GM19025 (cell line): Measurements from ENCODE around the gene VWA3B.
"Not testable (repeated sequence)": the region's sequence is repeated elsewhere in the genome, so short reads cannot be mapped to it uniquely, and the experiment has no call there.

Experiments
- ATAC-seq: cut with Tn5 transposase; IDR thresholded peaks from one replicate; pipeline ENCODE4 v1.9.1; 2021; ENCODE audit warnings: mild to moderate bottlenecking, low read depth, moderate library complexity; ENCODE audit not compliant: unreplicated experiment

The VWA3B gene, protein sequence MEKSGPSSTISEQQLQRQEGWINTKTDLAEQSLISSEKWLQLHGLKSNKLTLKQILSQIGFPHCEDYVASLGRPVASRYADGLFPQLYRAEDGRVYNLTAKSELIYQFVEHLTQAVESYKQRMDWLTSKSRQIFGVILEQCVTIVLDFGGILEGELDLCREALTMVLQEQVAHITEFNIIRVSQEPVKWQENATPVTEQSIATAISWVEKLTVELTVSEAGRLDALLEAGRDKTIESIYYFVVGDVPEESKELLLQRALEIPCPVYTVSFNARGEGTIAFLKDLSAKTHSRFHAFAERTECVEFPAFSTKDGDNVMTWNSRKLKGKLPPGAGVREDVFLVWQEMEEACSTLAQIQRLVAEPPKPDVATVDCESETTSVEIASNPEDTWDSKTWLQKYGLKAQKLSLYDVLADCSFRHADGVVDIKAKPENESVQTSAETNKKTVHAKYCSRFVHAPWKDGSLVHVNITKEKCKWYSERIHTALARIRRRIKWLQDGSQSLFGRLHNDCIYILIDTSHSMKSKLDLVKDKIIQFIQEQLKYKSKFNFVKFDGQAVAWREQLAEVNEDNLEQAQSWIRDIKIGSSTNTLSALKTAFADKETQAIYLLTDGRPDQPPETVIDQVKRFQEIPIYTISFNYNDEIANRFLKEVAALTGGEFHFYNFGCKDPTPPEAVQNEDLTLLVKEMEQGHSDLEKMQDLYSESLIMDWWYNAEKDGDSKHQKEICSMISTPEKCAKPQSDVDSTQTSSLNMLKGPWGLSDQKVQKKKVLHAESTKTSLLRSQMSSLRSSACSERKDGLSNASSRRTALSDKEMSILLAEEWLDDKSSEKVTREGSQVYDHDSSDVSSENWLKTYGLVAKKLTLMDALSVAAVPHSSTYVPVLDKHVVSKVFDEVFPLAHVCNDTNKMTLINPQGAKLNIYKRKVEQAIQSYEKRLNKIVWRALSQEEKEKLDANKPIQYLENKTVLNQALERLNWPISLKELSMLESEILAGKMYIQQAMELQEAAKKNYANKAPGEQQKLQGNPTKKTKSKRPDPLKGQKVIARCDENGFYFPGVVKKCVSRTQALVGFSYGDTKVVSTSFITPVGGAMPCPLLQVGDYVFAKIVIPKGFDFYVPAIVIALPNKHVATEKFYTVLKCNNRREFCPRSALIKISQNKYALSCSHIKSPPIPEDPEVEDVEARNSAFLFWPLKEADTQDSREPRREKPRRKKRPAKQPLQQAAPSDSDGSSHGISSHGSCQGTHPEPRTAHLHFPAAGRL (N-terminal part only)

DNA sequence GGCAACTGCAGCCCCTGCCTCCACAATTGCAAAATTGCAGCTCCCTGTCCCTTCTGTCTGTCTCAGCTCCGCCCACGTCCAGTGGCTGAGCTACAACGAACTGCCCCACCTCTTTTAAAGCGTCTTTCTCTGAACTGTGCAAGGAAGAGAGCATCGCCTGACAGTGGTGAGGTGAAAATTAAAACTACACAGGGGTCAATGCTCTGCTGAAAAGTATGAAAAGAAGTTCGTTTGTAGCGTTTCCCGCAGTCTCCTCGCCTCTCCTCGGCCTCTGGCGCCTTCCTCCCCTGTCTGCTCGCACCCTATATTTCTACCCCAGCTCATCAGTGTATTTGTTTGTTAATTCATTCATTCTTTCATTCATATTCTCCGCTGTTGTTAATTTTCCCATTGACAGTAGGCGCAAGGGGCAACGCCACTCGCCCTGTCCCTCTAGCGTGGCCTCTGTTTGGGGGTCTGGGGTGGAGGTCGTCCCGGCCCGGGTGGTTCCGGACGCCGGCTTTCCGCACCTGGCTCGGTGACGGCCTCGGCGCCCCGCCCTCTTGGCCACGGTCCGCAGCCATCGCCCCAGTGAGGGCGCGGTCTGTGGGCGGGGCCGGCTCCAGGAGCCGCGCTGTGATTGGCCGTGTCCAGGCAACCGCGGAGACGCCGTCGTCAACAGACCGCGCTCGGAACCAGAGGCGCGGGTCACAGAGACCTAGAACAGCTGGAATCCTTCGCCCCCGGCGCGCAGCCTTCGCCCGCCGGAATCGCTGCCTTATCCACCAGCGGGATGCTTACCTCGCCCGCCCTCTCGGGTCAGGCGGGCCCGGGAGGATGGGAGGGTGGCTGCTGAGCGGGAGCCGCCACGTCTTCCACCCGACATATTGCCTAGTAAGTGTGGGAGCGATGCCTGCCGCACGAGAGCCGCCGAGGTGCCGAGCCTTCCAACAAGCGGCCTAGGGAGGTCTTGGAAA, at the start of gene VWA3B:
Gene VWA3B (plus strand): TSS at position 677 of the 956 bp plus-strand sequence. CDS start 5,926 bp downstream, outside the sequence.
- peak; percentile 84 for ATAC-seq

DNA sequence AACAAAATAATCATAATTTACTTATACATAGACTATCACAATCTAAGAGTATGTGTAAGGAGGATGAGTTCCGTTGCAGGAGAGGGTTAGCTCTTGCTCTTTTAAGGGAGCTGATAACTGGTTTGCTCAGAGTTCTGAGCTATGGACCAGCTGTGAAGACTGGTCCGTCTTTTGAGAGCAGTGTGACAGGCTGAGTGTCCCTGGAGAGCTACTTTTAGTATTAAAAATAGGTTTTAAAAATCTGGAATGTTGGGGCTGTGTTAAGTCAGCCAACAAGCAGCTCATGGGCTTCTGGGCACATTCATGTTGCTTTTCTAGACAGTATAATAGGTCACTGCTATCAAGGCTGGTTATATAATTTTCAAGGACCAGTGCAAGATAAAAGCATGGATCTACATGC, 49.8 kb upstream of the VWA3B start:
- ATAC-seq, result no peak

DNA sequence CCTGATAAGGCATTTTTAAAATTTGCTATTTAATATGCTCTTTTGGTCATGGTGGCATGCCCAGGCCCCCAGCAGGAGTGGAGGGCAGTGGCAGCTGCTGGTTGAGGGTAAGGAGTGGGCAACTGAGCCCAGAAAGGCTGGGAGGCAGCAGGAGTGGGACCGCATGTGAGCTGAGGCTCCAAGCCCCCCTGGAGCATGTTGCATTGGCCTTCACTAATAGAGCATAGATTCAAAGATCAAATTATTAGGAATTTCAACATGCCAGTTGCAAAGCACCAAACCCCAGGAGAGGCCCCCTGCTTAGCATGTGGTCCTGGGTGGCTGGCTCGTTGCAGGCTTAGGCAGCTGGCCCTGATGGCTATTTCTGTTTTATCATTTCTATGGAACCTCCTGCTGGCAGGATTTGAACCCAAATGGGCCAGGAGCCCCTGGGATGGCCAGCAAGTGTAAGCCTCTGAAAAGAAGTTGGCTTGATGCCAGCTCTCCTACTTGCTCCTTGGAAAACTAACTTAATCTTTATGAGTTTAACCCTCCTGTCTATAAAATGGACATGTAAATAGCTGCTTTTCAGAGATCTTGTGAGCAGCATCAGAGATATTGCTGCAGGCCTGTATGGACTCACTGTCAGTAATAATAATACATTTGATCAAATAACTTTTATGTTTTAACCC, 49.2 kb upstream of the VWA3B start:
- ATAC-seq, result no peak

GRCh38 chr2:98039085-98039756, 47.7 kb upstream of the VWA3B start:
- no peak for ATAC-seq

DNA sequence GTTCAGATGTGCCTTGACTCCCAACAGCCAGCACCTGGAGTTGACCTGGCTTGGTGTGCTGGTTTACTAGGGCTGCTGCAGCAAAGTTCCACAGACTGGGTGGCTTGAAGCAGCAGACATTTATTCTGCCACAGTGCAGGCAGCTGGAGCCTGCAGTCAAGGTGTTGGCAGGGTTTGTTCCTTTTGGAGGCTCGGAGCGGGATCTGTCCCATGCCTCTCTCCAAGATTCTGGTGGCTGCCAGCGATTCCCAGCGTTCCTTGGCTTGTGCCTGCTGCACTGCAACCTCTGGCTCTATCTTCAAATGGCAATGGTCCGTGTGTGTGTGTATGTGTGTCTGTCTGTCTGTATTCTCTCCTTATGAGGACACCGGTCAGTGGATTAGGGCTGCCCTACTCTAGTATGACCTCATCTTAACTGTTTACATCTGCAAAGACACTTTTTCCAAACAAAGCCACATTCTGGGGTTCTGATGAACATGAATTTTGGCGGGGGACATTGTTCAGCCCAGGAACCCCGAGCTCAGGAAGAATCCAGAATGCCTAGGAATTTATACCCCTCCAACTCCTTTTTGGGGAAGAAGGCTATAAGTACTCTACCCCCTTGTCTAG, 46.5 kb upstream of the VWA3B start:
- ATAC-seq, result no peak

DNA sequence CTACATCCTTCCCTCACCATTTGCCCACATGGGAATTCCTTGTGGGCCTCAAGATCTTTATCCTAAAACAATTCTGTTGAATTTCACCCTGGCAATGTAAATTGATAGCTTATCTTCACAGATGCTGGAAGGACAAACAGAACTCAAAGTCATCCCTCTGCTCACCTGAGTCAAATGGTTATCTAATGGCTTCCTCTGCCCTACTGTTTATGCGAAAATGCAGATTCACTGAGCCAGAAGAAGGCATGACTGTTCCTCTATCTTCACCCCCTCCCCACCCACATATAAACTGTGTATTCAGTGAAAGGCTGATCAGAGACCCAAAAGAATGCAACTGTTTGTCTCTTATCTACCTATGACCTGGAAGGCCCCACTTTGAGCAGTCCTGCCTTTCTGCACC, 43.9 kb upstream of the VWA3B start:
- no peak for ATAC-seq

DNA sequence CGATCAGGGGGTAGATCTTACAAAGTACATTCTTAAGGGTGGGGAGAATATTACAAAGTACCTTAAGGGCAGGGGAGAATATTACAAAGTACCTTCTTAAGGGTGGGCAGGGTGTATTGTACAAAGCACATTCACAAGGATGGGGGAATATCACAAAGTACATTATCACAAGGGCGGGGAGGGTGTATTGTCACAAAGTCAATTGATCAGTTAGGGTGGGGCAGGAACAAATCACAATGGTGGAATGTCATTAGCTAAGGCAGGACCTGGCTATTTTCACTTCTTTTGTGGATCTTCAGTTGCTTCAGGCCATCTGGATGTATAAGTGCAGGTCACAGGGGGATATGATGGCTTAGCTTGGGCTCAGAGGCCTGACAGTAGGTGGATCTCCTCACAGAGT, 42.2 kb upstream of the VWA3B start:
- not testable (repeated sequence) for ATAC-seq

DNA sequence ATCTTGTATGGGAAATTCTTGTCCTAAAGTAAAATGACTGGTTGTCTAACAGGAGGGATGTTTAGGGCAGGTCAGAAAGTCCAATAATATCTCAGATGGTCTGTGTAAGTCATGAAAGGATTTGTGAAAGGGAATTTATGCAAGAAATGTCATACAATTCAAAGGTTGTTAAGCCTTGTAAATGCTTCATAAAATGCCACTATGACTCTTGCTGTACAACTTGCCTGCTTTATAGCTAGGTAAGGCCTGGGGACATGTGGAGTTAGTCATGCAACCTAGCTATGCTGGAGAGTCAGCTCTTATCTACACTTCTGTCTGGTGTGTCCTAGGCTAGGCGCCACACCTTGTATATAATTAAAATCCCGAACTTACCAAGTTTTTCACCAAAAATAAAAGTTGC, 36.9 kb upstream of the VWA3B start:
- no peak for ATAC-seq

- no peak for ATAC-seq
These were observed 28.6 kb upstream of the VWA3B start for GRCh38 chr2:98058191-98058975.

- ATAC-seq, result no peak
These were observed 26.7 kb upstream of the VWA3B start for GRCh38 chr2:98060277-98060676.

DNA sequence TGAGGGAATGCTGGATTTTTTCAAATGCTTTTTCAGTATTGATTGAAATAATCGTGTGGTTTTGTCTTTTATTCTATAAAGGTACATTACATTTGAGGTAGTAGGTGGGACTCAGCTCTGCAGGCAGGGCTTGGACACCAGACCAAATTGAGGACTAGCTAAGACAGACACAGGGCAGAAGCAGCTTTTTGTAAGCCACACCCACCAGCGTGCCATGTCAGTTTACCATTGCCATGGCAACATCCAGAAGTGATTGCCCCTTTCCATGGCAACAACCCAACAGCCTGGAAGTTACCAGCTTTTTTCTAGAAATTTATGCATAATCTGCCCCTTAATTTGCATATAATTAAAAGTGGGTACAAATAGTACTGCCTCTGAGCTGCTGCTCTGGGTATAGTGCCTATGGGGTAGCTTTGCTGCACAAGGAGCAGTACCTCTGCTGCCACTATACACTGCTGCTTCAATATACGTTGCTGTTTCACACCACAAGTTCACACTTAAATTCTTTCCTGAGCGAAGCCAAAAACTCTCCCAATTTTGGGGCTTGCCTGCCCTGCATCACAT, 23.6 kb upstream of the VWA3B start:
- no peak for ATAC-seq

GRCh38 chr2:98065808-98066207, 21.2 kb upstream of the VWA3B start:
- no peak for ATAC-seq

DNA sequence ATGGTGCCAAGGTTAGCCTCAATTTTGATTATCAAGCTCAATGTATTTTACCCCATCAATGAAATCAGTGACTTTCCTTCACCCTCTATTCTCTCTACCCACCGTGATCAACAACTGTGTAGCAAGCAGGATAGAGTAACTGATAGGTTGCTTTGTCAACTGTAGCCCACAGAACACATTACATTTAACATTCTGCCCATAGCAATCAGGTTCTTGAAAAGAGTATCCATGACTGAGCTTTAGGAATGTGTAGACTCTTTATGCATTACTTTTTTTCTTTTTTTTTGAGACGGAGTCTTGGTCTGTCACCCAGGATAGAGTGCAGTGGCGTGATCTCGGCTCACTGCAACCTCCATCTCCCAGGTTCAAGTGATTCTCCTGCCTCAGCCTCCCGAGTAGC, 19.8 kb upstream of the VWA3B start:
- ATAC-seq, result no peak

GRCh38 chr2:98070081-98070480, 16.9 kb upstream of the VWA3B start:
- ATAC-seq, result no peak

GRCh38 chr2:98072442-98072841, 14.5 kb upstream of the VWA3B start:
- ATAC-seq, result no peak

DNA sequence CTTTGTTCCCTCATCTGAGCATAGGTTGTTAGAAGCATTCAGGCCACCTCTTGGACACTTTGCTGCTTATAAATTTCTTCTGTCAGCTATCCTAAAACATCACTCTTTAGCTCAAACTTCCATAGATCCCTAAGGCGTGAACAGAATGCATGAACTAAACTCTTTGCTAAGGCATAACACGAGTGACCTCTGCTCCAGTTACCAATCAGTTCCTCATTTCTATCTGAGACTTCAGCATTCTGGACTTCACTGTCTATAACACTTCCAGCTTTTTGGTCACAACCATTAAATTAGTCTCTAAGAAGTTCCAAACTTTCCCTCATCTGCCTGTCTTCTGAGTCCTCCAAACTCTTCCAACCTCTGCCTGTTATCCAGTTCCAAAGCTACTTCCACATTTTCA, 8.3 kb upstream of the VWA3B start:
- ATAC-seq, result no peak
